ENCODE measurements around the gene MRPL45.

MRPL45 gene

GRCh38 chr17:38325221-38325851 lies 28.4 kb downstream of the MRPL45 start:
- DNase-seq = no peak

GRCh38 chr17:38326996-38327792 lies 30.2 kb downstream of the MRPL45 start:
- DNase-seq = no peak

GRCh38 chr17:38327936-38328335 lies 31.0 kb downstream of the MRPL45 start:
- no peak for DNase-seq

- DNase-seq = no peak
These were observed 31.7 kb downstream of the MRPL45 start for GRCh38 chr17:38328620-38329019.

- DNase-seq = no peak
These were observed 32.3 kb downstream of the MRPL45 start for GRCh38 chr17:38329284-38329683.

- no peak for DNase-seq
These were observed 33.1 kb downstream of the MRPL45 start for GRCh38 chr17:38329808-38330730.

GRCh38 chr17:38330941-38331411 lies 34.0 kb downstream of the MRPL45 start:
- DNase-seq = no peak

GRCh38 chr17:38332735-38333134 lies 35.8 kb downstream of the MRPL45 start:
- DNase-seq = no peak

- DNase-seq = peak; percentile 16
These were observed 36.8 kb downstream of the MRPL45 start for GRCh38 chr17:38333635-38334295.

- DNase-seq = no peak
These were observed 37.8 kb downstream of the MRPL45 start for GRCh38 chr17:38334480-38335364.

GRCh38 chr17:38336838-38337237 lies 39.9 kb downstream of the MRPL45 start:
- no peak for DNase-seq

GRCh38 chr17:38338053-38338452 lies 41.1 kb downstream of the MRPL45 start:
- DNase-seq = no peak

GRCh38 chr17:38338535-38338934 lies 41.6 kb downstream of the MRPL45 start:
- DNase-seq = no peak

- DNase-seq = no peak
These were observed 42.9 kb downstream of the MRPL45 start for GRCh38 chr17:38339891-38340290.

- no peak for DNase-seq
These were observed 44.2 kb downstream of the MRPL45 start for GRCh38 chr17:38341035-38341721.

GRCh38 chr17:38342886-38343607 lies 46.1 kb downstream of the MRPL45 start:
- DNase-seq = no peak

GRCh38 chr17:38343608-38344419 lies 46.8 kb downstream of the MRPL45 start, which contains the start of gene GPR179:
TSS of gene GPR179 (minus strand) at chr17:38343956. CDS start at chr17:38343789, 167 bp downstream.
- no peak for DNase-seq

- DNase-seq = no peak
These were observed 47.4 kb downstream of the MRPL45 start for GRCh38 chr17:38344420-38344745.

- no peak for DNase-seq
These were observed 48.8 kb downstream of the MRPL45 start for GRCh38 chr17:38345743-38346142.
